OCI-LY1 (cell line): ENCODE measurements around the gene PXDC1.

Source experiments
- CTCF ChIP-seq: fragments of 200-600 bp; sonication (generic), shearing (Covaris generic); IDR thresholded peaks from 2 replicates; pipeline ENCODE4 v1.5.1; 2017; ENCODE audit warnings: mild to moderate bottlenecking, antibody characterized with exemption, low read length, moderate library complexity, mixed read lengths
- EZH2 ChIP-seq: fragments of 200-600 bp; sonication (generic), shearing (Covaris generic); IDR thresholded peaks from 2 replicates; pipeline ENCODE4 v1.8.0; 2017; ENCODE audit warnings: borderline replicate concordance, mixed run types, mild to moderate bottlenecking, antibody characterized with exemption, low read length, moderate library complexity, mixed read lengths

GRCh38 chr6:3775847-3776246, 24.3 kb upstream of the PXDC1 start:
- TF ChIP-seq CTCF = no peak
- no peak for TF ChIP-seq EZH2
